Measurements from ENCODE around the gene GGTLC1. TPM values are rescaled to one million over a fixed set of nuclear protein-coding genes. Genes with fewer than 3 reads are reported as not detected.
"Not testable (repeated sequence)": the region's sequence is repeated elsewhere in the genome, so short reads cannot be mapped to it uniquely, and the experiment has no call there.

GGTLC1 gene
- total RNA-seq, 1 donor from 2014 or later, result not detected

- not testable (repeated sequence) for DNase-seq
Observed at GRCh38 chr20:23994001-23994633, 5.5 kb upstream of the GGTLC1 start.

- not testable (repeated sequence) for DNase-seq
Observed at GRCh38 chr20:23993440-23993839, 4.9 kb upstream of the GGTLC1 start.

GRCh38 chr20:23990296-23990695 is 1.7 kb upstream of the GGTLC1 start:
- DNase-seq, result not testable (repeated sequence)

GRCh38 chr20:23988966-23989365 is 387 bp upstream of the GGTLC1 start:
- DNase-seq, result not testable (repeated sequence)

GRCh38 chr20:23986716-23987115 is 1.9 kb downstream of the GGTLC1 start:
- DNase-seq, result not testable (repeated sequence)

GRCh38 chr20:23986310-23986709 is 2.3 kb downstream of the GGTLC1 start:
- DNase-seq, result not testable (repeated sequence)

GRCh38 chr20:23985790-23986225 is 2.8 kb downstream of the GGTLC1 start:
- DNase-seq, result not testable (repeated sequence)

- not testable (repeated sequence) for DNase-seq
Observed at GRCh38 chr20:23985066-23985789, 3.4 kb downstream of the GGTLC1 start.

- DNase-seq, result not testable (repeated sequence)
Observed at GRCh38 chr20:23984476-23985023, 4.0 kb downstream of the GGTLC1 start.

- DNase-seq, result not testable (repeated sequence)
Observed at GRCh38 chr20:23982112-23983018, 6.2 kb downstream of the GGTLC1 start.

DNA sequence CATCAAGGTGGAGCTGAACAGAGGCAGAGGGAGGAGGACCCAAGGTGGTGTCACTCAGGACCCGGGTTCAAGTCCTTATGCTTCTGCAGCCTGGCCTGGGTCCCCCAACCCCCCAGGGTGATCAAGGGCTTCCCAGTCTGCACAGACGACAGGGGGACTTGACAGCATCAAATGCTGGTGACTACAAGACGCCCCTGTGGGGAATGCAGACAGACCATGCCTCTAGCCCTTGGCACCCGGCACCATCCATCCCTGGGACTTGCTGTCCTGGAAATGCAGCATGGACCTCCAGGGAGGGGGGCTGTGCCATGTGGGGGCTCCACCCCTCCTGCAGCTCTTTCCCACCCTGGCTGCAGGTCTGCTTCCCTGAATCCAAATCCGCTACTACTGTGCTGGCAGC is 7.1 kb downstream of the GGTLC1 start:
- not testable (repeated sequence) for DNase-seq

DNA sequence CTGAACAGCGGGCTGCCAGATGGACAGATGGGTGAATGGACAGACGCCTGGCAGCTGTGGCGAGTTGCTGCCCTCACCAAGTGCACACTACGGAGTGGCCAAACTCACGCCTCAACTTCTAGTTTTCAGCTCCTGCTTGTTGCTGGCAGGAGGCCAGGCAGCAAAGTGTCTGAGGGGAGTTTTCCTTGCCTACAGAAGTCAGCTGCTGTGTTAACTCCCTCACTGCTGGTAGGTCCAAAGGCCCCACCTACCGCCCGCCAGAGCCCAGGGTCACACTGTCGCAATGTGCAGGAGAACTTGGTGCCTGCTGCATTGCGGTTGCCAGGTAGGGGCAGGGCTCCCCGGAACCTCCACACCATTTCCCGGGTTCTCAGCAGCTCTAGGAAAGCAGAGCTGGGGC is 7.6 kb downstream of the GGTLC1 start:
- not testable (repeated sequence) for DNase-seq

DNA sequence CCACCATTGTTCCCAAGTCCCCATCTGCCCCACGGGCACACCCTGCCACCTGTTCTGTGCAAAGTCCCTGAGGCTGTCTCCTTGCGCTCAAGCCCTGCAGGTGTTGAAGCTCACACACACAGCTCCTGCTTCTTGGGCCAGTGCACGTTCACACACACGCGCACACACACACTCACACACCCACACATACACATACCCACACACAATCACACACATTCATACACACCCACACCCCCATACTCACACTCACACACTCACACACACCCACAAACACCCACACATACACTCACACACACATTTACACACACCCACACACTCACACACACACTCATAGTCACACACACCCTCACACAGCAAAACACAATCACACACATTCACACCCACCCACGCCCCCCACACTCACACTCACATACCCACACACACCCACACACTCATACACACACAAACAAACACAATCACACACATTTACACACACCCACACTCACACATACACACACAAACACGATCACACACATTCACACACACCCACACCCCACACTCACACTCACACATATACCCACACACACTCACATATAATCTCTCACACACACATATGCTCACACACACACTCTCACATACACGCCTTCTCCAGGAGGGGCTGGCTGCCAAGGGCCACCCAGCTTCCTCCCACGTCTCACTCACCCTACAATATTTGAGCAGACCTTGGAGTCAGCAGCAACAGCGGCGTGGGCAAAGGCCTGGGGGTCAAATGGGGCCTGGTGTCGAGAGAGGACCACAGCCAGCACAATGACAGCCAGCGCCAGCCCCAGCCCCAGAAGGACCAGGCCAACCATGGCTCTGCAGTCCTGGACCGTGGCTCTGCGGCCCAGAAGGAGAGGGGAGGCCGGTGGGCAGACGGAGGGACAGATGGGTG is 8.4 kb downstream of the GGTLC1 start:
- DNase-seq, result not testable (repeated sequence)

DNA sequence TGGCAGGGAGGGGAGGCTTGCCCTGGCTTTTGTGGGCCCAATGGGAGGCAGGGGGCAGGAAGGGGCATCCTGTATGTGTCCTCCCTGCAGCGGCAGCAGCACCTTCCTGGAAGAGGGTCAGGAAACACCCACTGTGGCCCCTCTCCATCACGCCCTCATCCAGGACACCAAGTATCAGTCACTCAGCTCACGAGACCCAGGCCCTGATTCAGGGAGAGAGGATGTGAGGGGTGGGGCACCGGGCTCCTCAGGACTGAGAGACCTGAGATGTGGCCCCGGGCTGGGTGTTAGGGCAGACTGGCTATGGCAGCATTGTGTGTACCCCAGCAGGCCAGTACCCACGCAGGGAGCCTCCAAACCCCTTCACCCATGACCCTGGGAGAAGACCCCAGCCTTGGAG is 9.2 kb downstream of the GGTLC1 start:
- DNase-seq, result not testable (repeated sequence)

DNA sequence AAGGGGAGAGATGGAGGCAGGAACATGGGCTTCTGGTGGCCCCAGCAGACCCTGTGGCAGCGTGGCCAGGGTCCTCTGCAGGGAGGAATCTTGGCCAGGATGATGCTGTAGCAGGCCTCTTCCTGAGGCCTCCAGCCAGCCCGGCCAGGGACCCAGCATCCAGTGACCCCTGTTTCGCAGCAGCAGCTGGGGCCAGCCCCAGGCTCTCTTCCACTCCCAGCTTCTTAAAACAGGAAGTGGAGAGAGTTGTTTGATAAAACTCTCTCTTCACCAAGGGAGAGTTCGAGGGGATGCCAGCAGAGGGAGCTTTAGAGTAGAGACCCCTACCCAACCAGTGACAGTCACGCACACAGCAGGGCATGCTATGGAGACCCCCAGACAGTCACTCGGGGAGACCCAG is 10.1 kb downstream of the GGTLC1 start:
- not testable (repeated sequence) for DNase-seq

- no peak for DNase-seq
Observed at GRCh38 chr20:23974966-23975365, 13.6 kb downstream of the GGTLC1 start.

DNA sequence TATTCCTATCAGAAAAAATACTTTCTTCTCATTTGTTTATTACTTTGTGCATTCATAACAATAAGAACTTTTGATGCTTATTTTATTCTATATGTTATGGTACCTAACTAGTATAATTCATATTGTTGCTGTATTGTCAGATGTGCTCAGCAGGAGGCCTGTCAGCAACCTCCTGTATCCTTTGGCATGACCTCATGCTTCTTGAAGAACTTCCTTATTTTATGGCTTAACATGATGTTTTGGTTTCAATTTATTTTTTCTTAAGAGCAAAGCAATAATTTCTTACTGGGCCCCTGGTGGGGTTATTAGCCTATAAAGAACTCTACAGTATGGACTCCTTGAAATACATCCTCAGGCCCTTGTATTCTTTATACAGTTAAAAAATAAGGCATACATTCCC is 17.3 kb downstream of the GGTLC1 start:
- DNase-seq, result no peak

DNA sequence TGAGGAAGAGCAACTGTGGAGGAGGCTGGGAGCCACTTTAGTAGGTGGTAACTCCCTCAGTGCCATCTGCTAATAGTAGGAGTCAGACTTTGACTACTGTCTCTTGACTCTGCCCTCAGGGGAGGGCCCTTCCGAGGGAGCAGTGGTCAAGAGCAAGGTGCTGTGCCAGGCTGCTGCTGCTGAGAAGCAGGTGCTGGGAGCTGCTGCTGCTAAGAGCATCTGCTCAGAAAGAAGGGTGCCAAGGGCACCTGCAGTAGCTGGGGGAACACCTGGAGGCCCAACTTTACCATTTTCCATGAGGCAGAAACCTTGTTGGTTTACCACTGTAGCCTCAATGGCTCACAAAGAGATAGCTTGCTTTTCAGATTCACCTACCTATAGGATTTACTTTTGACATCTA is 18.5 kb downstream of the GGTLC1 start:
- no peak for DNase-seq

DNA sequence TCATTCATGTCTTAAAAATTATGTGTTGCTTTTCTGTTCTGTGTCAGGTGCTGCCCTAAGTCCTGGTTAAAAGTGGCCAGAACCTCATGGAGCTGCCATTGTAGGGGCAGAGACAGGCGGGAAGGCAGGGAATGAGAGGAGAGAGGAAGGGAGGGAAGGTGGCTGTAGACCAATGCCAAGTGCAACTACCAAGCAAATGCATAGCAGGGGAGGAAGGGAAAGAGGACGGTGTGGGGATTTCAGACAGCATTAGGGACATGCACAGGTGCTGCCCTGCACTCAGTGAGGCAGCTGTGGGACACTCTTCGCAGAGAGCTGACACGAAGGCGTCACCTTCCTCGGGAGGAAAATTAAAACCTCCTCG is 21.0 kb downstream of the GGTLC1 start:
- DNase-seq, result no peak

DNA sequence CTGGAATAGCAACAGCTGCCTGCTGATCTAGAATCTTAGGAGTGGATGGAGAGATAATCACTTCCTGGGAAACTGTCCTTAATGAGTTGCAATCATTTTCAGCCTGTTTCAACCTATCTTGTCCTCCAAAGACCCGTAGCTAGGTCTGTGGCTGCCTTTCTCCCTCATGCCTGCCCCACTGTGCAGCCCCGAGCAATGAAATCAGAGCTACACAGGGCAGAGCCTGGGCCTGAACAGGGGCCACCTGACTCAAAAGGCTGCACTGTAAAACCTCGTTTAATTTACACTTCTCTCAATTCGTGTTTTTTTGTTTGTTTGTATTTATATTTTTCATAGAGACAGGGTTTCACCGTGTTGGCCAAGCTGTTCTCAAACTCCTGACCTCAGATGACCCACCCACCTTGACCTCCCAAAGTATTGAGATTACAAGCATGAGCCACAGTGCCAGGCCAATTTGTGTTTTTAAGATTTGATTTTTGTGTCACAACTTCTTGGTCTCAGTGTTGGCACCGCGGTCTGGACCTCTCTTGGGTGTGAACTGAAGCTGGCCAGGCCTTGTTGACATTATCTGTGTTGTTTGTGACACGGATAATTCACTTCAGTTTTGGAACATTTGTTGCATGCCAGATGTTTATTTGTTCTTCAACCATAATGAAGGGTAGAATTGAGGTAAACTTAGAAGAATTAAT is 21.5 kb downstream of the GGTLC1 start:
- DNase-seq, result no peak

GRCh38 chr20:23966298-23966697 is 22.3 kb downstream of the GGTLC1 start:
- no peak for DNase-seq
